Fibroblast of lung (primary cell): ENCODE results near the gene PRKCA.

Source experiments
- CTCF ChIP-seq, 2 donors: IDR thresholded peaks in 1 of 2; conservative IDR thresholded peaks in 1 of 2; 1 replicate in 1 of 2; 2 replicates in 1 of 2; pipeline ENCODE4 v1.5.1; 2011 to 2012; ENCODE audit warnings: low read length in 2 of 2, control low read depth in 1 of 2, inconsistent platforms in 1 of 2, low read depth in 1 of 2, mild to moderate bottlenecking in 1 of 2
- EZH2 ChIP-seq: IDR thresholded peaks from 2 replicates; pipeline ENCODE4 v1.5.1; 2012; ENCODE audit warnings: low read length, control low read depth, mild to moderate bottlenecking; ENCODE audit errors: missing control alignments

- no peak for TF ChIP-seq CTCF (conservative IDR thresholded peaks at IDR 0.05 in 1 of 2, IDR thresholded peaks at IDR 0.05 in 1 of 2; ENCODE audit: low read depth in 1 of 2, low read length in 2 of 2)
- no peak for TF ChIP-seq EZH2
Observed at GRCh38 chr17:66711881-66712321, 409.5 kb downstream of the PRKCA start.
